Superior temporal gyrus (tissue), 1 donor: Measurements from ENCODE around the gene SLC22A8.
"Not testable (repeated sequence)": the region's sequence is repeated elsewhere in the genome, so short reads cannot be mapped to it uniquely, and the experiment has no call there.

ENCODE experiments used
- DNase-seq: peaks from one replicate; pipeline ENCODE4 v3.0.0-alpha.2; 2016; ENCODE audit errors: extremely low spot score

Gene SLC22A8

GRCh38 chr11:62985041-62985750 lies 30.4 kb downstream of the SLC22A8 start:
- peak; percentile 18 for DNase-seq

GRCh38 chr11:62984451-62984991 lies 31.1 kb downstream of the SLC22A8 start, which contains the start of gene SLC22A6:
Gene SLC22A6 (minus strand): TSS chr11:62984967. CDS start chr11:62984690, 277 bp downstream.
- DNase-seq, result no peak

GRCh38 chr11:62983536-62984199 lies 32.0 kb downstream of the SLC22A8 start:
- no peak for DNase-seq

GRCh38 chr11:62981743-62982142 lies 33.9 kb downstream of the SLC22A8 start:
- no peak for DNase-seq

- DNase-seq, result no peak
Observed at GRCh38 chr11:62980133-62980760, 35.4 kb downstream of the SLC22A8 start.

GRCh38 chr11:62976109-62976508 lies 39.5 kb downstream of the SLC22A8 start:
- DNase-seq, result no peak

- no peak for DNase-seq
Observed at GRCh38 chr11:62974848-62975522, 40.7 kb downstream of the SLC22A8 start.

GRCh38 chr11:62965574-62965973 lies 50.1 kb downstream of the SLC22A8 start:
- DNase-seq, result no peak

- DNase-seq, result no peak
Observed at GRCh38 chr11:62962391-62962790, 53.2 kb downstream of the SLC22A8 start.

GRCh38 chr11:62961017-62961570 lies 54.5 kb downstream of the SLC22A8 start:
- no peak for DNase-seq

- no peak for DNase-seq
Observed at GRCh38 chr11:62959422-62959980, 56.1 kb downstream of the SLC22A8 start.

GRCh38 chr11:62958547-62959421 lies 56.9 kb downstream of the SLC22A8 start:
- DNase-seq, result no peak

- no peak for DNase-seq
Observed at GRCh38 chr11:62957147-62957546, 58.5 kb downstream of the SLC22A8 start.

GRCh38 chr11:62954478-62954877 lies 61.2 kb downstream of the SLC22A8 start:
- no peak for DNase-seq

GRCh38 chr11:62953811-62954210 lies 61.8 kb downstream of the SLC22A8 start:
- DNase-seq, result no peak

GRCh38 chr11:62948765-62949320 lies 66.8 kb downstream of the SLC22A8 start:
- DNase-seq, result no peak

GRCh38 chr11:62945538-62945937 lies 70.1 kb downstream of the SLC22A8 start:
- DNase-seq, result not testable (repeated sequence)
